Upper lobe of right lung (tissue), 1 donor: Measurements from ENCODE around the gene DPYD. TPM values are rescaled to one million over a fixed set of nuclear protein-coding genes. Genes with fewer than 3 reads are reported as not detected.

ENCODE experiments used
- ATAC-seq: fragments of 200-7000 bp; cut with Tn5 transposase; one replicate; pipeline ENCODE4 v1.9.1; 2020; ENCODE audit warnings: mild to moderate bottlenecking, moderate library complexity
- DNase-seq: peaks from one replicate; pipeline ENCODE4 v3.0.0-alpha.2; 2020
- H3K27ac ChIP-seq: fragments of 200-600 bp; one replicate; pipeline ENCODE4 v1.8.0; 2022
- H3K27me3 ChIP-seq: fragments of 200-600 bp; one replicate; pipeline ENCODE4 v1.8.0; 2022; ENCODE audit warnings: mild to moderate bottlenecking
- H3K36me3 ChIP-seq: fragments of 200-600 bp; one replicate; pipeline ENCODE4 v1.8.0; 2022
- H3K4me1 ChIP-seq: fragments of 200-600 bp; one replicate; pipeline ENCODE4 v1.8.0; 2022
- H3K4me3 ChIP-seq: fragments of 200-600 bp; one replicate; pipeline ENCODE4 v1.8.0; 2022; ENCODE audit warnings: mild to moderate bottlenecking
- H3K9me3 ChIP-seq: fragments of 200-600 bp; one replicate; pipeline ENCODE4 v1.8.0; 2022
- CTCF ChIP-seq: fragments of 200-600 bp; IDR thresholded peaks from one replicate; pipeline ENCODE4 v1.8.0; 2022; ENCODE audit warnings: antibody characterized with exemption
- intact Hi-C: fragments of 100-400 bp; cut with DNase I; formaldehyde crosslinking; loops from one replicate; pipeline ENCODE4 v1.11.0; 2022
- total RNA-seq: library from RNA; stranded (reverse); fragmentation: NEBNext Ultra II Directional; extraction: Animal tissue kit (Norgen Biotek cat#: 25700); gene quantifications from one replicate; pipeline ENCODE4 v1.2.1, GENCODE V29; 2021
- donor health status: DM: no; HTN: yes; CAD: no; lungs with severe emphysema.

Gene DPYD
- total RNA-seq, 1 donor from 2014 or later = 82.7 TPM

- no peak for ATAC-seq
- H3K4me1 ChIP-seq = no peaks in the 10 kb centered on the region
- intact Hi-C loops = no loop called here
Measured at GRCh38 chr1:97207868-97208267, 713.0 kb downstream of the DPYD start.

GRCh38 chr1:97204468-97204867, 716.4 kb downstream of the DPYD start:
- Histone ChIP-seq H3K4me3 (no peak overlapping the region), H3K36me3 (no peaks in the 10 kb centered on the region), H3K27ac (no peak overlapping the region), H3K9me3 (no peaks in the 10 kb centered on the region), H3K27me3 (no peaks in the 10 kb centered on the region), H3K4me1 (no peaks in the 10 kb centered on the region)
- ATAC-seq = no peak
- DNase-seq = no peak
- intact Hi-C loops = no loop called here
- TF ChIP-seq CTCF = no peak

More at GRCh38 chr1:97207868-97208267, 713.0 kb downstream of the DPYD start:
- no peak overlapping the region for H3K4me3 ChIP-seq
- DNase-seq = no peak
- H3K27ac ChIP-seq = no peak overlapping the region
- no peaks in the 10 kb centered on the region for H3K9me3 ChIP-seq
- no peaks in the 10 kb centered on the region for H3K27me3 ChIP-seq
- no peak for TF ChIP-seq CTCF
- no peaks in the 10 kb centered on the region for H3K36me3 ChIP-seq

- no peak for TF ChIP-seq CTCF
- Histone ChIP-seq H3K4me3 (no peak overlapping the region), H3K9me3 (no peaks in the 10 kb centered on the region), H3K36me3 (no peaks in the 10 kb centered on the region), H3K27me3 (no peaks in the 10 kb centered on the region), H3K27ac (no peak overlapping the region), H3K4me1 (no peaks in the 10 kb centered on the region)
- intact Hi-C loops = no loop called here
- no peak for ATAC-seq
- DNase-seq = no peak
Measured at GRCh38 chr1:97202481-97203380, 718.1 kb downstream of the DPYD start.

GRCh38 chr1:97201641-97202040, 719.2 kb downstream of the DPYD start:
- H3K27ac ChIP-seq = no peak overlapping the region
- ATAC-seq (no peak), DNase-seq (no peak)
- intact Hi-C loops = no loop called here
- H3K36me3 ChIP-seq = no peaks in the 10 kb centered on the region
- TF ChIP-seq CTCF = no peak
- H3K27me3 ChIP-seq = no peaks in the 10 kb centered on the region
- H3K9me3 ChIP-seq = no peaks in the 10 kb centered on the region
- no peaks in the 10 kb centered on the region for H3K4me1 ChIP-seq
- H3K4me3 ChIP-seq = no peak overlapping the region

- DNase-seq (no peak), ATAC-seq (no peak)
- H3K36me3 ChIP-seq = no peaks in the 10 kb centered on the region
- H3K27me3 ChIP-seq = no peaks in the 10 kb centered on the region
- H3K4me1 ChIP-seq = no peaks in the 10 kb centered on the region
- TF ChIP-seq CTCF = no peak
- H3K4me3 ChIP-seq = no peak overlapping the region
- H3K9me3 ChIP-seq = no peaks in the 10 kb centered on the region
- intact Hi-C loops = no loop called here
- no peak overlapping the region for H3K27ac ChIP-seq
Measured at GRCh38 chr1:97200595-97200994, 720.2 kb downstream of the DPYD start.
